ENCODE results near the gene SELENOM. TPM values are rescaled to one million over a fixed set of nuclear protein-coding genes. Genes with fewer than 3 reads are reported as not detected.

Gene SELENOM
- polyA plus RNA-seq, 1 donor from 2014 or later, result 6.6 TPM

- Histone ChIP-seq H2AFZ (ENCODE audit: low read depth, low read length) (no peak overlapping the region), H3K79me2 (replicated peaks; ENCODE audit: insufficient read depth, low read length) (no peaks in the 10 kb centered on the region), H4K20me1 (ENCODE audit: insufficient read depth) (no peaks in the 10 kb centered on the region), H3K4me3 (ENCODE audit: low read length) (no peak overlapping the region), H3K9me2 (ENCODE audit: insufficient read depth, low read length) (no peaks in the 10 kb centered on the region), H3K27ac (ENCODE audit: low read length) (no peak overlapping the region), H3K9me3 (ENCODE audit: low read length) (no peaks in the 10 kb centered on the region), H3K36me3 (ENCODE audit: insufficient read depth, low read length) (no peaks in the 10 kb centered on the region), H3K27me3 (ENCODE audit: insufficient read depth, low read depth, low read length) (no peaks in the 10 kb centered on the region), H3K4me2 (ENCODE audit: low read length) (no peak overlapping the region), H3F3A (ENCODE audit: insufficient read depth, low read length, poor library complexity, severe bottlenecking) (no peaks in the 10 kb centered on the region), H3K9ac (ENCODE audit: low read length) (no peak overlapping the region)
- no peak for TF ChIP-seq MXI1 (conservative IDR thresholded peaks at IDR 0.05; ENCODE audit: poor library complexity, severe bottlenecking)
- no peak for TF ChIP-seq SMC3 (conservative IDR thresholded peaks at IDR 0.05; ENCODE audit: poor library complexity)
- TF ChIP-seq, protein P1, sequence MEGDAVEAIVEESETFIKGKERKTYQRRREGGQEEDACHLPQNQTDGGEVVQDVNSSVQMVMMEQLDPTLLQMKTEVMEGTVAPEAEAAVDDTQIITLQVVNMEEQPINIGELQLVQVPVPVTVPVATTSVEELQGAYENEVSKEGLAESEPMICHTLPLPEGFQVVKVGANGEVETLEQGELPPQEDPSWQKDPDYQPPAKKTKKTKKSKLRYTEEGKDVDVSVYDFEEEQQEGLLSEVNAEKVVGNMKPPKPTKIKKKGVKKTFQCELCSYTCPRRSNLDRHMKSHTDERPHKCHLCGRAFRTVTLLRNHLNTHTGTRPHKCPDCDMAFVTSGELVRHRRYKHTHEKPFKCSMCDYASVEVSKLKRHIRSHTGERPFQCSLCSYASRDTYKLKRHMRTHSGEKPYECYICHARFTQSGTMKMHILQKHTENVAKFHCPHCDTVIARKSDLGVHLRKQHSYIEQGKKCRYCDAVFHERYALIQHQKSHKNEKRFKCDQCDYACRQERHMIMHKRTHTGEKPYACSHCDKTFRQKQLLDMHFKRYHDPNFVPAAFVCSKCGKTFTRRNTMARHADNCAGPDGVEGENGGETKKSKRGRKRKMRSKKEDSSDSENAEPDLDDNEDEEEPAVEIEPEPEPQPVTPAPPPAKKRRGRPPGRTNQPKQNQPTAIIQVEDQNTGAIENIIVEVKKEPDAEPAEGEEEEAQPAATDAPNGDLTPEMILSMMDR (IDR thresholded peaks at IDR 0.05; ENCODE audit: poor library complexity, severe bottlenecking), result no peak
- TF ChIP-seq EZH2 (IDR thresholded peaks at IDR 0.05; ENCODE audit: borderline replicate concordance, insufficient read depth, low read length, poor library complexity, severe bottlenecking), result no peak
- TF ChIP-seq RAD21 (conservative IDR thresholded peaks at IDR 0.05), result no peak
- no peak for TF ChIP-seq POLR2AphosphoS5 (IDR thresholded peaks at IDR 0.05)
- no peak for TF ChIP-seq REST (IDR thresholded peaks at IDR 0.05; ENCODE audit: borderline replicate concordance)
- no peak for TF ChIP-seq EP300 (conservative IDR thresholded peaks at IDR 0.05; ENCODE audit: poor library complexity, severe bottlenecking)
Observed at GRCh38 chr22:31125521-31126117, 18.3 kb upstream of the SELENOM start.

GRCh38 chr22:31124811-31125465, 17.6 kb upstream of the SELENOM start:
- Histone ChIP-seq H3K27ac (ENCODE audit: low read length) (no peak overlapping the region), H3K9me2 (ENCODE audit: insufficient read depth, low read length) (no peaks in the 10 kb centered on the region), H3K4me3 (ENCODE audit: low read length) (no peak overlapping the region), H2AFZ (ENCODE audit: low read depth, low read length) (no peak overlapping the region), H3K4me2 (ENCODE audit: low read length) (no peak overlapping the region), H3F3A (ENCODE audit: insufficient read depth, low read length, poor library complexity, severe bottlenecking) (no peaks in the 10 kb centered on the region), H3K9ac (ENCODE audit: low read length) (no peak overlapping the region), H3K27me3 (ENCODE audit: insufficient read depth, low read depth, low read length) (no peaks in the 10 kb centered on the region), H3K36me3 (ENCODE audit: insufficient read depth, low read length) (no peaks in the 10 kb centered on the region), H3K9me3 (ENCODE audit: low read length) (no peaks in the 10 kb centered on the region), H3K79me2 (replicated peaks; ENCODE audit: insufficient read depth, low read length) (no peaks in the 10 kb centered on the region), H4K20me1 (ENCODE audit: insufficient read depth) (no peaks in the 10 kb centered on the region)
- no peak for TF ChIP-seq POLR2AphosphoS5 (IDR thresholded peaks at IDR 0.05)
- no peak for TF ChIP-seq REST (IDR thresholded peaks at IDR 0.05; ENCODE audit: borderline replicate concordance)
- TF ChIP-seq TAF1 (IDR thresholded peaks at IDR 0.05; ENCODE audit: low read depth), result no peak
- TF ChIP-seq SMC3 (conservative IDR thresholded peaks at IDR 0.05; ENCODE audit: poor library complexity), result no peak
- TF ChIP-seq, protein P1 (IDR thresholded peaks at IDR 0.05; ENCODE audit: poor library complexity, severe bottlenecking), result no peak
- TF ChIP-seq EP300 (conservative IDR thresholded peaks at IDR 0.05; ENCODE audit: poor library complexity, severe bottlenecking), result no peak
- TF ChIP-seq RAD21 (conservative IDR thresholded peaks at IDR 0.05), result no peak
- no peak for TF ChIP-seq EZH2 (IDR thresholded peaks at IDR 0.05; ENCODE audit: borderline replicate concordance, insufficient read depth, low read length, poor library complexity, severe bottlenecking)
- no peak for TF ChIP-seq MXI1 (conservative IDR thresholded peaks at IDR 0.05; ENCODE audit: poor library complexity, severe bottlenecking)

Measured in neural cell (in vitro differentiated cells).